ENCODE measurements around the gene OR10H2. TPM values are rescaled to one million over a fixed set of nuclear protein-coding genes. Genes with fewer than 3 reads are reported as not detected.

Gene OR10H2
- total RNA-seq, 1 experiment from 2014 or later: not detected

DNA sequence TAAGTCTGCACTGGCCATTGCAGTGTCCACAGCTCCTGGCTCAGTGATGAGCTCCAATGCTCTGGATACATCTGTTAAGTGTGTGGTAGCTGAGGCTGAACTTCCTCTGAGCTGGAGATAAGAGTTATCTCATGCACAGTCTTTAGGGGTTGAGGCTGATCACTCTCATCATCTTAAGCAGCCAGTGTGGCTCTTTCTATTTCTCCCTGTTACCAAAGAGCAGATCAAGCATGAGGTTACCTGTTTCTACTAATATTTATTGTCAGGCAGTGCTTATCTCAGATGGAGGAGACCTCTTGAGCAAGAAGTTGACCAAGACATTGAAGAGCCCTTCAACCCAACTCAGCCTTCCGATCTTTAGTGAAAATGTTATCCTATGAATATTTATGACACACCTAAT is 6.6 kb upstream of the OR10H2 start:
- ATAC-seq: no peak
- TF ChIP-seq FOXJ3 (CRISPR knock-in tag; IDR thresholded peaks at IDR 0.05; ENCODE audit: borderline replicate concordance) (no peak), ZNF423 (CRISPR knock-in tag; IDR thresholded peaks at IDR 0.05) (no peak), TCF7 (CRISPR knock-in tag; IDR thresholded peaks at IDR 0.05; ENCODE audit: low read depth) (no peak), ZBTB43 (CRISPR knock-in tag; IDR thresholded peaks at IDR 0.05) (no peak), TEAD4 (CRISPR knock-in tag; IDR thresholded peaks at IDR 0.05) (no peak), ATF6 (CRISPR knock-in tag; IDR thresholded peaks at IDR 0.05) (no peak), TEAD1 (CRISPR knock-in tag; IDR thresholded peaks at IDR 0.05) (no peak), ZNF671 (CRISPR knock-in tag; IDR thresholded peaks at IDR 0.05) (no peak), GTF2I (CRISPR knock-in tag; conservative IDR thresholded peaks at IDR 0.05) (no peak), IRF2 (CRISPR knock-in tag; IDR thresholded peaks at IDR 0.05; ENCODE audit: borderline replicate concordance, low read depth) (no peak), E2F4 (CRISPR knock-in tag; IDR thresholded peaks at IDR 0.05; ENCODE audit: borderline replicate concordance, low read depth) (no peak), ELF4 (CRISPR knock-in tag; IDR thresholded peaks at IDR 0.05; ENCODE audit: low read depth) (no peak)
- TF ChIP-seq, protein P1, sequence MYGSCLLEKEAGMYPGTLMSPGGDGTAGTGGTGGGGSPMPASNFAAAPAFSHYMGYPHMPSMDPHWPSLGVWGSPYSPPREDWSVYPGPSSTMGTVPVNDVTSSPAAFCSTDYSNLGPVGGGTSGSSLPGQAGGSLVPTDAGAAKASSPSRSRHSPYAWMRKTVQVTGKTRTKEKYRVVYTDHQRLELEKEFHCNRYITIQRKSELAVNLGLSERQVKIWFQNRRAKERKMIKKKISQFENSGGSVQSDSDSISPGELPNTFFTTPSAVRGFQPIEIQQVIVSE (CRISPR knock-in tag; IDR thresholded peaks at IDR 0.05; ENCODE audit: borderline replicate concordance): no peak
- no peak for DNase-seq (ENCODE audit: low spot score)
- Mint-ChIP-seq H3K27me3 (ENCODE audit: low read depth) (peaks cover 33% of the 10 kb centered on the region), H3K4me1 (no peaks in the 10 kb centered on the region), H3K9me3 (peaks cover 88% of the 10 kb centered on the region), H3K27ac (no peak overlapping the region), H3K36me3 (peaks cover 63% of the 10 kb centered on the region), H3K4me3 (no peak overlapping the region)
- ChIA-PET CTCF (no interaction called here), POLR2A (no interaction called here)

- ATAC-seq: no peak
- Mint-ChIP-seq H3K4me1 (no peaks in the 10 kb centered on the region), H3K36me3 (peaks cover 70% of the 10 kb centered on the region), H3K27ac (no peak overlapping the region), H3K4me3 (no peak overlapping the region), H3K9me3 (peaks cover 85% of the 10 kb centered on the region), H3K27me3 (ENCODE audit: low read depth) (peaks cover 34% of the 10 kb centered on the region)
- CTCF ChIA-PET: no interaction called here
- no peak for DNase-seq (ENCODE audit: low spot score)
- POLR2A ChIA-PET: interaction anchor here (0.7 kb wide), 1 partner anchor 121 kb away, joined by 3 read pairs; no protein-coding TSS in a partner anchor
- TF ChIP-seq ATF6 (CRISPR knock-in tag; IDR thresholded peaks at IDR 0.05) (no peak), GTF2I (CRISPR knock-in tag; conservative IDR thresholded peaks at IDR 0.05) (no peak), ZNF138 (CRISPR knock-in tag; conservative IDR thresholded peaks at IDR 0.05) (no peak), AR (CRISPR knock-in tag; IDR thresholded peaks at IDR 0.05) (no peak), ZNF232 (CRISPR knock-in tag; IDR thresholded peaks at IDR 0.05) (no peak), ZNF121 (CRISPR knock-in tag; IDR thresholded peaks at IDR 0.05) (no peak)
- TF ChIP-seq, protein P2, sequence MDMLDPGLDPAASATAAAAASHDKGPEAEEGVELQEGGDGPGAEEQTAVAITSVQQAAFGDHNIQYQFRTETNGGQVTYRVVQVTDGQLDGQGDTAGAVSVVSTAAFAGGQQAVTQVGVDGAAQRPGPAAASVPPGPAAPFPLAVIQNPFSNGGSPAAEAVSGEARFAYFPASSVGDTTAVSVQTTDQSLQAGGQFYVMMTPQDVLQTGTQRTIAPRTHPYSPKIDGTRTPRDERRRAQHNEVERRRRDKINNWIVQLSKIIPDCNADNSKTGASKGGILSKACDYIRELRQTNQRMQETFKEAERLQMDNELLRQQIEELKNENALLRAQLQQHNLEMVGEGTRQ (CRISPR knock-in tag; IDR thresholded peaks at IDR 0.05): no peak
- TF ChIP-seq, protein P3, sequence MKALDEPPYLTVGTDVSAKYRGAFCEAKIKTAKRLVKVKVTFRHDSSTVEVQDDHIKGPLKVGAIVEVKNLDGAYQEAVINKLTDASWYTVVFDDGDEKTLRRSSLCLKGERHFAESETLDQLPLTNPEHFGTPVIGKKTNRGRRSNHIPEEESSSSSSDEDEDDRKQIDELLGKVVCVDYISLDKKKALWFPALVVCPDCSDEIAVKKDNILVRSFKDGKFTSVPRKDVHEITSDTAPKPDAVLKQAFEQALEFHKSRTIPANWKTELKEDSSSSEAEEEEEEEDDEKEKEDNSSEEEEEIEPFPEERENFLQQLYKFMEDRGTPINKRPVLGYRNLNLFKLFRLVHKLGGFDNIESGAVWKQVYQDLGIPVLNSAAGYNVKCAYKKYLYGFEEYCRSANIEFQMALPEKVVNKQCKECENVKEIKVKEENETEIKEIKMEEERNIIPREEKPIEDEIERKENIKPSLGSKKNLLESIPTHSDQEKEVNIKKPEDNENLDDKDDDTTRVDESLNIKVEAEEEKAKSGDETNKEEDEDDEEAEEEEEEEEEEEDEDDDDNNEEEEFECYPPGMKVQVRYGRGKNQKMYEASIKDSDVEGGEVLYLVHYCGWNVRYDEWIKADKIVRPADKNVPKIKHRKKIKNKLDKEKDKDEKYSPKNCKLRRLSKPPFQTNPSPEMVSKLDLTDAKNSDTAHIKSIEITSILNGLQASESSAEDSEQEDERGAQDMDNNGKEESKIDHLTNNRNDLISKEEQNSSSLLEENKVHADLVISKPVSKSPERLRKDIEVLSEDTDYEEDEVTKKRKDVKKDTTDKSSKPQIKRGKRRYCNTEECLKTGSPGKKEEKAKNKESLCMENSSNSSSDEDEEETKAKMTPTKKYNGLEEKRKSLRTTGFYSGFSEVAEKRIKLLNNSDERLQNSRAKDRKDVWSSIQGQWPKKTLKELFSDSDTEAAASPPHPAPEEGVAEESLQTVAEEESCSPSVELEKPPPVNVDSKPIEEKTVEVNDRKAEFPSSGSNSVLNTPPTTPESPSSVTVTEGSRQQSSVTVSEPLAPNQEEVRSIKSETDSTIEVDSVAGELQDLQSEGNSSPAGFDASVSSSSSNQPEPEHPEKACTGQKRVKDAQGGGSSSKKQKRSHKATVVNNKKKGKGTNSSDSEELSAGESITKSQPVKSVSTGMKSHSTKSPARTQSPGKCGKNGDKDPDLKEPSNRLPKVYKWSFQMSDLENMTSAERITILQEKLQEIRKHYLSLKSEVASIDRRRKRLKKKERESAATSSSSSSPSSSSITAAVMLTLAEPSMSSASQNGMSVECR (CRISPR knock-in tag; IDR thresholded peaks at IDR 0.05; ENCODE audit: borderline replicate concordance): no peak
Observed at GRCh38 chr19:15722956-15723355, 4.9 kb upstream of the OR10H2 start.
